SU-DHL-6 (cell line): ENCODE measurements around the gene ZNHIT3.

ENCODE experiments used
- CTCF ChIP-seq: fragments of 200-600 bp; sonication (generic); IDR thresholded peaks from one replicate; pipeline ENCODE4 v1.5.1; 2017; ENCODE audit warnings: antibody characterized with exemption, mild to moderate bottlenecking, low read length, moderate library complexity; ENCODE audit not compliant: insufficient read depth, poor library complexity, severe bottlenecking
- EZH2phosphoT487 ChIP-seq: fragments of 200-600 bp; sonication (generic), shearing (Covaris generic); conservative IDR thresholded peaks from 2 replicates; pipeline ENCODE4 v1.6.1; 2018; ENCODE audit warnings: mild to moderate bottlenecking, antibody characterized with exemption, low read length, moderate library complexity, mixed read lengths

GRCh38 chr17:36464765-36465088, 21.8 kb upstream of the ZNHIT3 start:
- no peak for TF ChIP-seq CTCF
- no peak for TF ChIP-seq EZH2phosphoT487
